Mammary epithelial cell (primary cell): ENCODE measurements around the gene CABLES1.

Experiments used
- CTCF ChIP-seq, 2 donors: IDR thresholded peaks in 1 of 2; conservative IDR thresholded peaks in 1 of 2; 2 replicates each; pipeline ENCODE4 v1.5.1; 2011 to 2012; ENCODE audit warnings: inconsistent platforms in 2 of 2, low read length in 2 of 2, mild to moderate bottlenecking in 2 of 2, control low read depth in 1 of 2, low read depth in 1 of 2; ENCODE audit not compliant: insufficient read depth in 1 of 2; ENCODE audit errors: extremely low read depth in 1 of 2
- EZH2 ChIP-seq: IDR thresholded peaks from 2 replicates; pipeline ENCODE4 v1.6.1; 2012; ENCODE audit warnings: low read length, inconsistent platforms, borderline replicate concordance

GRCh38 chr18:23237524-23238151 lies 102.4 kb downstream of the CABLES1 start:
- TF ChIP-seq CTCF (conservative IDR thresholded peaks at IDR 0.05 in 1 of 2, IDR thresholded peaks at IDR 0.05 in 1 of 2; ENCODE audit: extremely low read depth in 1 of 2, insufficient read depth in 1 of 2, low read depth in 1 of 2, low read length in 2 of 2) = peak; percentile 6 to 41
- TF ChIP-seq EZH2 = no peak
